Myocyte (in vitro differentiated cells): ENCODE data around the gene L3MBTL1. TPM values are rescaled to one million over a fixed set of nuclear protein-coding genes. Genes with fewer than 3 reads are reported as not detected.

Source experiments
- DNase-seq: peaks from one replicate; pipeline ENCODE4 v3.0.0-alpha.2; 2012; ENCODE audit warnings: low read depth
- polyA plus RNA-seq: library from polyadenylated mRNA; unstranded; fragments of >200 nt; gene quantifications from one replicate; pipeline ENCODE4 v1.2.1, GENCODE V29; 2012; ENCODE audit warnings: missing spikeins
- total RNA-seq: library from RNA; depleted of rRNA; stranded (reverse); fragments of >200 nt; gene quantifications from 2 replicates; pipeline ENCODE4 v1.2.3, GENCODE V29; 2014

Gene L3MBTL1
- 8.3 and 22.9 TPM in 2 replicates for total RNA-seq
- 6.9 TPM for polyA plus RNA-seq

- no peak for DNase-seq
Measured at GRCh38 chr20:43507150-43508080, at the start of gene L3MBTL1. L3MBTL1 (plus strand) TSS chr20:43507697; CDS start chr20:43513504, 5,807 bp downstream.

DNA sequence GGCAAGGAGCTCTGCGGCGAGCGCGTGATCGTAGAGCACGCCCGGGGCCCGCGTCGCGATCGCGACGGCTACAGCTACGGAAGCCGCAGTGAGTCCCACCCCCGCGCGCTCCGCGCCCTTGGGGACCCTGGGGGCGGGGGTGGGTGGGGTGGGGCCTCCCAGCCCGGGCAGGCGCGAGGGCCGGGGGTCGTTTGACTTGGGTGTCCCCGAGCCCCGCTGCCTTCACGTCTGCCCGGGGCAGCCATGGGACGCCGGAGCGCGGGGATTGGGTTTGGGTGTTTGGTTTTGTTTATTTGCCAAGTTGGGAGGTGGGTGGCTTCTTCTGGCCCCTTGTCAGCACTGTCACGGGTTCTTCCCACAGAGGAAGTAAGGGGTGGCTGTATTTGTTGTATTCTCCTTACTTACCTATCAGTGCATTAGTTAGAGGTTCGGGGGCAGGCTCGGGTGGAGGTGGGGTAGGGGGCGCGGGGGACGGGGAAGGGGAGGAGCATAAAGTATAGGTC, 49.0 kb upstream of the L3MBTL1 start:
- DNase-seq, result no peak

DNA sequence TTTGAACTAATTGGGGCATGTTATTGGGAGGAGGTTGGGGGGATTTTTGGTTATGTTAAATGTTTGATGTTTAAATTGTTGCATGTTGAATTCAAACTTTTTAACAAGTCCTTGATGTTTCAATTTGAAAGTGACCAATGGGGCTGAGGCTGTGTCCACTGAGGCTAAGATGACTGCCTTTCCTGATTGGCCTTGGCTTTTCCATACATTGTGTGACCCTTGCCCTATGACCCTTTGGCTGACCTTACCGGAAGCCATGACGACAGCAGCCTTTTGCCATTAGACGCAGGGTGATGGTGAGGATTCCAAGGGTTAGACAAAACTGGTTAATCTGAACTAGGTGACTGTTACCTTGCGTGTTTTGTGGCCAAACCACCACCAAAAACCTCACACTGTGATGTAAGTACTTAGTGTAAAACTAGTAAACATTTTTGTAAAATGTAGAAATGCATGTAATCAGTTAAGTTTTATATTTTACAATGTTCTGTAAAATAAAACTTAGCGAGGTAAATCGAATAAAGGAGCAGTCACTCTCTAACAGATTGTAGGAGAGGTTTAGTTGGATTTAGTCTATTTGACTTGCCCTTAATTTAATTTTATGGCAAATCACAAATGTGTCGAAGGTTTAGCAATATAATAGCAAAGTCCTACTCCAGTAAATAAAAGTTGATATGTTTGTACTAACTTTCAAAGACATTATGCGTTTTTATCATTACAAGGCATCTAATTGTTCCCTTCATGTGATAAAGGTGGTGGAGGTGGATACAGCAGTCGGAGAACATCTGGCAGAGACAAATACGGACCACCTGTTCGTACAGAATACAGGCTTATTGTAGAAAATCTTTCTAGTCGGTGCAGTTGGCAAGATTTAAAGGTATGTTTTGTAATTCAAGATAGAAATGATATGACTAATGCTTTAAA, 48.2 kb upstream of the L3MBTL1 start:
- DNase-seq, result no peak

DNA sequence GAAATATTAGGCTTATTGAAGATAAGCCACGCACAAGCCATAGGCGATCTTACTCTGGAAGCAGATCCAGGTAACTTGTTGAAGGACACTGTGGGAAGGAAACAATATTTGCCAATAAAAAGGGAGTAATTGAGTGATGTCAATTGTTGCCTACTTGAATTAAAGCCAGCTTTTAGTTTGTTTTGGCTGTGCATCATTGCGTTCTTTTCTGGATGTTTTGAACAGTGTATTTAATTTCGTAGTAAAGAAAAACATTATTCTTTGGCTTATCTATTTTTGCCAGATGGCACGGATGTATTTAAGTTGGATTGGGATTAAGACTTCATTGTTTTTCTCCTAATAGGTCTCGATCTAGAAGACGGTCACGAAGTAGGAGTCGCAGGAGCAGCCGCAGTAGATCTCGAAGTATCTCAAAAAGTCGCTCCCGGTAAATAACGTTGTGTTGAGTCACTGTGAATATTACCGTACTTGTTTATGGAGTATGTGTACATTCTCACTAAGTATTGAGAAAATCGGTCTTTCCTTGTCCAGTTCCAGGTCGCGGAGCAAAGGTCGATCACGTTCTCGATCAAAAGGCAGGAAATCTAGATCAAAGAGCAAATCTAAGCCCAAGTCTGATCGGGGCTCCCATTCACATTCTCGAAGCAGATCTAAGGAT, 47.2 kb upstream of the L3MBTL1 start:
- DNase-seq, result no peak

GRCh38 chr20:43460830-43461200, 46.7 kb upstream of the L3MBTL1 start:
- DNase-seq, result no peak

DNA sequence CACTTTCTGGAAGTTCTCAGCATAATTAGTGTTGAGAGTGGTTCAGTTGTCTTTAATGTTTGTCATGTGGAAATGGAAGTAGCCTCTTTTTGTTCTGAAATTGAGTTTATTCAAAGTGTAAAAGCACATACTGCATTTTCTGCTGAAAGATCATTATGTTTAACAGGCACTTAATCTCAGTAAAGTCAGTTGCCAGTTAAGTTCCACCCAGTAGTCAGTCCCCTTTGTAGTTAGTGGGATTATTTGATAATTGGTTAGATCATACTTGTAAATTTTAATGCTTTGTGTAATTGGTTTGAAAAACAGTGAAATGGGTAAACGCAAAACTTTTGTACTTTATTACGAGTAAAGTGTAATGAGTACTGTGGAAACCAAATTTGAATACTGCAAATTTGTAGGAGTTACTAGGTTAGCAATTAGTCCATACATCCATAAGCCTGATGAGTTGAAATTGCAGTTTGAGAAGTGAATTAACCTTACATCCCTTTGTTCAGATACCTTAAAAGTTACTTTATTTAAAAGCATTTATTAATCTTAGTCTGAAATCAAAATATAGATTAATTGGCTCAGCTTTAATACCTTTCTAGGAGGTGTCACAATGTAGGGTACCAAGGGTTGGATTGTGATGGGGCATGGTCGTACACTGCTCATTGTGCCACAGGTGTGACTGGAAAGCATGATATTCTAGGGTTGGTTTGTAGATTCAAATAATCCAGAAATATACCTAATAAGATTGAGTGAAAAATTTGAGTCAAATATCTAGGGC, 45.4 kb upstream of the L3MBTL1 start:
- no peak for DNase-seq

- no peak for DNase-seq
Measured at GRCh38 chr20:43462660-43463526, 44.6 kb upstream of the L3MBTL1 start.

DNA sequence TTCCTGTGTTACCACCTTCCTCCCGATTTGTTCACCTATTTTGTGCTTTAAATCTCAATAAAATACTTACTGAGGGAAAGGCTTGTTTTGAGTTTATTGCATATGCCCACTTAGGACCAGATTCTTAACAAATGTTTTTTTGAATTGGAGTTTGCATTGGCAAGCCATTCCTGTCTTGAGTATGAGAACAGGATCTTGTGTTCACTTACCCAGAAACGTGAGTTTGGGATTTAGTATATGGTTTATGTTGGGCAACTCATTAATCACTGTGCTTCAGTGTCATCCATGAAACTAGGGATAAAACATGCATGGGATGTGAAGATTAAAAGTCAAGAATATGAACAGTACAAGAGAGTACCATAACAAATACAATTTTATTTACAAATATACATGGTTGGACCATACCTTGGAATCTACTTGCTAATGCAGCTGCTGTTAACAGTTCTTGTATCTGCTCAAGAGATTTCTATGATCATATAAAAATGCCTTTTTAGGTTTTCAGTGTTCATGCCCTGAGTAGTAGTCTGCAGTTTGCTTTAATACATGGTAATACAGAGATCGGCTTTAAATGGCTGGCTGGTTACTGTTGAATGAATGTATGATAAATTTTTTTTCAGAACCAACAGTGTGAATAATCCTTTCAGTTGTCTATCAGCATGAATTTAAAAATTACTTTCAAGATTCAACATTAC, 43.8 kb upstream of the L3MBTL1 start:
- no peak for DNase-seq

- DNase-seq, result no peak
Measured at GRCh38 chr20:43464219-43464790, 43.2 kb upstream of the L3MBTL1 start.

DNA sequence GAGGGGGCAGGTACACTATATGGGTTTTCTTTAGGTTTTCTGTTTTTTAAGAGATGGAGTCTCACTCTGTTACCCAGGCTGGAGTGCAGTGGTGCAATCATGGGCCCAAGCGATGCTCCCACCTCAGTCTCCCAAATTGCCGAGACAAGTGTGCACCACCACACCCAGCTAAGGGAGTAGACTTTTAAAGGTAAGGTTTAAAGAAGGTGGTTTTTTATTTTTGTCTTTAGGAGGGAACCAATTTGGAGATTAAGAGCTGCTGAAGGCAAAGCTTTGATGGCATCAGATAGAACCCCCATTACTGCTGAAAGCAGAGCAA, 41.9 kb upstream of the L3MBTL1 start:
- DNase-seq, result no peak

- no peak for DNase-seq
Measured at GRCh38 chr20:43467589-43467988, 39.9 kb upstream of the L3MBTL1 start.

GRCh38 chr20:43472671-43473380, 34.7 kb upstream of the L3MBTL1 start:
- DNase-seq, result no peak

- DNase-seq, result no peak
Measured at GRCh38 chr20:43473381-43473704, 34.2 kb upstream of the L3MBTL1 start.

DNA sequence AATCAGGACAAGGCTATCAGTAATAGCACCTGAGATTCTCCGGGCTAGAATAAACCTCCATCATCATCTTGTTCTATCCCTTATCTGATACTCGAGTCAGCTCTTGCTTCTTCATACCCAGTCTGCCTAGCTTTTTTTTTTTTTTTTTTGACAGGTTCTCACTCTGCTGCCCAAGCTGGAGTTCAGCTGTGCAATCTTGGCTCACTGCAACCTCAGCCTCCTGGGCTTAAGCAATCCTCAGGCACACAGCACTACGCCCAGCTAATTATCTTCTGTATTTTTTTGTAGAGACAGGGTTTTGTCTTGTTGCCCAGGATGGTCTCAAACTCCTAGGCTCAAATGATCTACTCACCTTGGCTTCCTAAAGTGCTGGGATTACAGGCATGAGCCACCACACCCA, 30.3 kb upstream of the L3MBTL1 start:
- peak; percentile 58 for DNase-seq

GRCh38 chr20:43477619-43478018, 29.9 kb upstream of the L3MBTL1 start:
- DNase-seq, result peak; percentile 47

DNA sequence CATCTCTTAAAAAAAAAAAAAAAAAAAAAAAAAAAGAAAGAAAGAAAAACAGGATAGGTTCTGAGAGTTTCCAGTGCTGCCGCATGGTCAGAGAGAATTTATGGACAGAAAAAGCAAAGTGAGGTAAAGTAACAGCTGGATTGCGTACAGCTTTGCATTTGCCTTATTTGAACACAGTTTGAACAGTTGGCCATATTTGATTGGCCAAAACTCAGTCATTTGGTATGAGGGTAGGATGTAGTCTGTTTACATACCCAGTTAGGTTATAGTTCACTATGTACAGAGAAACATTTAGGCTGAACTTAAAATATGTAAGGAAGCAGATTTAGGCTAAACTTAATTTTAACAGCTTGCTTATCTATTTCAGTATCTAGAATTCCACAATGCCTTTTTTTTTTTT, 17.5 kb upstream of the L3MBTL1 start:
- no peak for DNase-seq

DNA sequence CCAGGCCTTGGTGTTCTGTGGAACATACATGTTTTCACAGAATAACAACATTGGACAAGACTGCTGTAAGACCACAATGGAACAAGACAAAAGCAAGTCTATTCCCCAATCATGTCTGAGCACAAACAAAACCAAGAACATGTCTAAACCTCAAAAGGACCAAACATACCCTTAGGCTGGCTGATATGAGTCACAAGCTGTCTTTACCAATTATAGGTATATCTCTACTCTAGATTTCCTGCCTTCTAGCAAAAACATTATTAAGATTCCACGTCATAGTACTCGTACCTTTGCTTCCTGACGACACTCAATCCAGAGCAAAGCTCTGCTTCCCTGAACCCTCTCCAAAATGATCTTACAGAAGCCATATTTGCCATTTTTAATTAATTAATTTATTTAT, 15.4 kb upstream of the L3MBTL1 start:
- DNase-seq, result no peak

GRCh38 chr20:43495388-43495787, 12.1 kb upstream of the L3MBTL1 start:
- no peak for DNase-seq
